ENCODE data around the gene CD46.

DNA sequence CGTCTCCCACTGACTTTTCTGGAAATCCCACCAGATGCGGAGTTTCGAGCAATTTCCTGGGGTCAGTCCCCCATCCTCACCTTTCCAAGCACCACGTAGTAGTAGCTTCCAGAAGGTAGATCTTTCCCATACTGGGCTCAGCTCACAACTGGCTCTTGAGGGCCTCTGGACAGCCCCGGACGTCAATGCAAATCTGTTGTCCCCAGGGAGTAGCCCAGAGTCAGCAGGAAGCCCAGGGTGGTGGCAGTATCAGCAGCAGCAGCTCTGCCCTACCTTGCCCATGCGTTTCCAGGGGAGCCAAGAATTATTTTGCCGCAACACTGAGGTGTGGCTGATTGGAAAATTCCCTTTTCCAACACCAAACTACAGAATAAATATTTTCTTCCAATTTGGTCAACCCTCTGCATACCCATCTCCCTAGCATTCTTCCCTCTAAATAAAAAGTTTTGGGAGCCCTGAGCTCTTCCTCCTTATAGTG is 70.3 kb downstream of the CD46 start:
- no peak for TF ChIP-seq SP1 (IDR thresholded peaks at IDR 0.05)
- TF ChIP-seq FOXM1 (IDR thresholded peaks at IDR 0.05; ENCODE audit: borderline replicate concordance), result no peak
- no peak for TF ChIP-seq CTBP1 (IDR thresholded peaks at IDR 0.05; ENCODE audit: borderline replicate concordance)
- no peak for TF ChIP-seq SUZ12 (IDR thresholded peaks at IDR 0.05)
- TF ChIP-seq ARNT (IDR thresholded peaks at IDR 0.05), result no peak
- TF ChIP-seq ZNF384 (IDR thresholded peaks at IDR 0.05), result no peak
- TF ChIP-seq TARDBP (IDR thresholded peaks at IDR 0.05), result no peak
- TF ChIP-seq ELF4 (IDR thresholded peaks at IDR 0.05), result no peak
- no peak for TF ChIP-seq LEF1 (IDR thresholded peaks at IDR 0.05; ENCODE audit: borderline replicate concordance)
- TF ChIP-seq, protein P1, sequence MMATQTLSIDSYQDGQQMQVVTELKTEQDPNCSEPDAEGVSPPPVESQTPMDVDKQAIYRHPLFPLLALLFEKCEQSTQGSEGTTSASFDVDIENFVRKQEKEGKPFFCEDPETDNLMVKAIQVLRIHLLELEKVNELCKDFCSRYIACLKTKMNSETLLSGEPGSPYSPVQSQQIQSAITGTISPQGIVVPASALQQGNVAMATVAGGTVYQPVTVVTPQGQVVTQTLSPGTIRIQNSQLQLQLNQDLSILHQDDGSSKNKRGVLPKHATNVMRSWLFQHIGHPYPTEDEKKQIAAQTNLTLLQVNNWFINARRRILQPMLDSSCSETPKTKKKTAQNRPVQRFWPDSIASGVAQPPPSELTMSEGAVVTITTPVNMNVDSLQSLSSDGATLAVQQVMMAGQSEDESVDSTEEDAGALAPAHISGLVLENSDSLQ (IDR thresholded peaks at IDR 0.05), result no peak
- TF ChIP-seq BHLHE40 (IDR thresholded peaks at IDR 0.05; ENCODE audit: borderline replicate concordance), result no peak
- no peak for TF ChIP-seq FOXA1 (IDR thresholded peaks at IDR 0.05)
- TF ChIP-seq NFRKB (IDR thresholded peaks at IDR 0.05), result no peak

All from HEK293T (cell line).